PC-9 (cell line): ENCODE measurements around the gene C7orf57. TPM values are rescaled to one million over a fixed set of nuclear protein-coding genes. Genes with fewer than 3 reads are reported as not detected.
A peak's percentile ranks its signal among the peaks of the same experiment; 100 is the strongest.

ENCODE experiments used
- BruUV-seq: library from RNA; stranded (reverse); fragments of 400-500 nt; replicated peaks from 2 replicates; lab custom pipeline; 2021; lab: Mats Ljungman, UMichigan
- CTCF ChIA-PET: fragments of 300-600 bp; sonication (Branson Sonifier 250); formaldehyde crosslinking; loops from one replicate; lab custom pipeline; 2022; ENCODE audit warnings: antibody characterized with exemption; lab: Charles Lee
- POLR2A ChIA-PET: fragments of 300-600 bp; sonication (Branson Sonifier 250); formaldehyde crosslinking; loops from one replicate; lab custom pipeline; 2022; ENCODE audit warnings: antibody characterized with exemption; ENCODE audit not compliant: unreplicated experiment; lab: Charles Lee
- DNase-seq, 2 experiments: peaks; one replicate each; pipeline versions ENCODE4 v3.0.0 to v3.0.0-alpha.2; 2015 to 2022; ENCODE audit warnings: mixed read lengths in 1 of 2
- H2AFZ ChIP-seq: fragments of 200-600 bp; sonication (generic); 2 replicates; pipeline ENCODE4 v1.8.1; 2017; ENCODE audit warnings: antibody characterized with exemption
- H3F3A ChIP-seq: fragments of 200-600 bp; sonication (generic); 2 replicates; pipeline ENCODE4 v1.8.1; 2017; ENCODE audit warnings: antibody characterized with exemption, mild to moderate bottlenecking, low read depth; ENCODE audit not compliant: insufficient read depth
- H3K27ac ChIP-seq: fragments of 200-600 bp; sonication (generic); 2 replicates; pipeline ENCODE4 v1.6.1; 2016; ENCODE audit warnings: mixed run types
- H3K27me3 ChIP-seq: fragments of 200-600 bp; sonication (generic); 2 replicates; pipeline ENCODE4 v1.6.1; 2016; ENCODE audit warnings: low read depth, mixed run types; ENCODE audit not compliant: insufficient read depth
- H3K36me3 ChIP-seq: fragments of 200-600 bp; sonication (generic); 2 replicates; pipeline ENCODE4 v1.6.1; 2016; ENCODE audit warnings: low read depth, mixed run types
- H3K4me1 ChIP-seq: fragments of 200-600 bp; sonication (generic); replicated peaks from 2 replicates; pipeline ENCODE4 v1.6.1; 2016; ENCODE audit warnings: mixed run types; ENCODE audit not compliant: insufficient read depth
- H3K4me2 ChIP-seq: fragments of 200-600 bp; sonication (generic); 2 replicates; pipeline ENCODE4 v1.6.1; 2017; ENCODE audit warnings: mixed run types
- H3K4me3 ChIP-seq: fragments of 200-600 bp; sonication (generic); 2 replicates; pipeline ENCODE4 v1.6.1; 2016; ENCODE audit warnings: mixed run types
- H3K79me2 ChIP-seq: fragments of 200-600 bp; sonication (generic); 2 replicates; pipeline ENCODE4 v1.6.1; 2017; ENCODE audit warnings: low read depth, mixed run types
- H3K9me2 ChIP-seq: fragments of 200-600 bp; sonication (generic); 2 replicates; pipeline ENCODE4 v1.8.1; 2017; ENCODE audit warnings: mild to moderate bottlenecking; ENCODE audit not compliant: insufficient read depth
- H3K9me3 ChIP-seq: fragments of 200-600 bp; sonication (generic); 2 replicates; pipeline ENCODE4 v1.8.1; 2016; ENCODE audit warnings: low read depth; ENCODE audit not compliant: insufficient read depth
- H4K20me1 ChIP-seq: fragments of 200-600 bp; sonication (generic); 2 replicates; pipeline ENCODE4 v1.8.1; 2017; ENCODE audit not compliant: insufficient read depth
- EZH2 ChIP-seq: fragments of 200-600 bp; sonication (generic); IDR thresholded peaks from 2 replicates; pipeline ENCODE4 v1.8.0; 2017; ENCODE audit warnings: antibody characterized with exemption, low read depth
- intact Hi-C: fragments of 100-400 bp; cut with micrococcal nuclease; formaldehyde crosslinking; loops from one replicate; pipeline ENCODE4 v1.10.0; 2022; ENCODE audit not compliant: unreplicated experiment
- total RNA-seq: library from RNA; stranded (reverse); gene quantifications from 2 replicates; pipeline ENCODE4 v1.2.3, GENCODE V29; 2021
- TF ChIP-seq, protein P1 (sequence below): fragments of 200-600 bp; sonication (generic); conservative IDR thresholded peaks from 2 replicates; pipeline ENCODE4 v1.6.1; 2017; ENCODE audit warnings: mixed run types, antibody characterized with exemption, mild to moderate bottlenecking, moderate library complexity

C7orf57 gene
- total RNA-seq, 1 experiment from 2014 or later, result 2.5 TPM

DNA sequence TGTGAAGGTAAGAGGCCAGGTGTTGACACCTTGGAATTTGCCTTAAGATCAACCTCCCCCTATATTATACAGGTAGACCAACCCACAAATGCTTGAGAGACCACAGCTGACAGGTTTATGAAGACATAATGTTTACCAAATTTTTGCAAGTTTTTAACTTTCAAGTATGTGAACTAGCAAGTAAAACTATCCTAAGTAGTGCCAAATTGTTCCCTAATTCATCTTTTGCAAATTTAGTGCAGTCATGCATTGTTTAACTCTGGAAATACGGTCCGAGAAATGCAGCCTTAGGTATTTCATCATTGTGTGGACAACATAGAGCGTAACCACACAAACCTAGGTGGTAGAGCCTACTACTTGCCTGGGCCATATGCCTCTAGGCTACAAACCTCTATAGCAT lies 64.4 kb downstream of the C7orf57 start:
- peaks cover 17% of the 10 kb centered on the region for H3K4me1 ChIP-seq
- ChIA-PET POLR2A (no interaction called here), CTCF (no interaction called here)
- H3K9me3 ChIP-seq, result no peaks in the 10 kb centered on the region
- intact Hi-C loops, result no loop called here
- H3K4me2 ChIP-seq, result no peak overlapping the region
- H4K20me1 ChIP-seq, result peaks cover 70% of the 10 kb centered on the region
- peaks cover 66% of the 10 kb centered on the region for H3K79me2 ChIP-seq
- peaks cover 65% of the 10 kb centered on the region for H3F3A ChIP-seq
- no peak overlapping the region for H3K4me3 ChIP-seq
- no peaks in the 10 kb centered on the region for H3K27me3 ChIP-seq
- H3K36me3 ChIP-seq, result peaks cover 89% of the 10 kb centered on the region
- H3K9me2 ChIP-seq, result no peaks in the 10 kb centered on the region
- no peak for DNase-seq
- BruUV-seq, result no TSS peak
- H3K27ac ChIP-seq, result no peak overlapping the region
- TF ChIP-seq EZH2, result no peak
- TF ChIP-seq, protein P1, sequence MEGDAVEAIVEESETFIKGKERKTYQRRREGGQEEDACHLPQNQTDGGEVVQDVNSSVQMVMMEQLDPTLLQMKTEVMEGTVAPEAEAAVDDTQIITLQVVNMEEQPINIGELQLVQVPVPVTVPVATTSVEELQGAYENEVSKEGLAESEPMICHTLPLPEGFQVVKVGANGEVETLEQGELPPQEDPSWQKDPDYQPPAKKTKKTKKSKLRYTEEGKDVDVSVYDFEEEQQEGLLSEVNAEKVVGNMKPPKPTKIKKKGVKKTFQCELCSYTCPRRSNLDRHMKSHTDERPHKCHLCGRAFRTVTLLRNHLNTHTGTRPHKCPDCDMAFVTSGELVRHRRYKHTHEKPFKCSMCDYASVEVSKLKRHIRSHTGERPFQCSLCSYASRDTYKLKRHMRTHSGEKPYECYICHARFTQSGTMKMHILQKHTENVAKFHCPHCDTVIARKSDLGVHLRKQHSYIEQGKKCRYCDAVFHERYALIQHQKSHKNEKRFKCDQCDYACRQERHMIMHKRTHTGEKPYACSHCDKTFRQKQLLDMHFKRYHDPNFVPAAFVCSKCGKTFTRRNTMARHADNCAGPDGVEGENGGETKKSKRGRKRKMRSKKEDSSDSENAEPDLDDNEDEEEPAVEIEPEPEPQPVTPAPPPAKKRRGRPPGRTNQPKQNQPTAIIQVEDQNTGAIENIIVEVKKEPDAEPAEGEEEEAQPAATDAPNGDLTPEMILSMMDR, result no peak
- no peak overlapping the region for H2AFZ ChIP-seq

- peaks cover 69% of the 10 kb centered on the region for H3F3A ChIP-seq
- POLR2A ChIA-PET, result no interaction called here
- intact Hi-C loops, result no loop called here
- H3K27me3 ChIP-seq, result no peaks in the 10 kb centered on the region
- H2AFZ ChIP-seq, result no peak overlapping the region
- TF ChIP-seq, protein P1, result no peak
- no peak for TF ChIP-seq EZH2
- H3K36me3 ChIP-seq, result peaks cover 93% of the 10 kb centered on the region
- no peak overlapping the region for H3K27ac ChIP-seq
- no peaks in the 10 kb centered on the region for H3K9me2 ChIP-seq
- DNase-seq, result no peak
- H4K20me1 ChIP-seq, result peaks cover 68% of the 10 kb centered on the region
- H3K4me1 ChIP-seq, result peaks cover 1% of the 10 kb centered on the region
- no peak overlapping the region for H3K4me3 ChIP-seq
- no TSS peak for BruUV-seq
- CTCF ChIA-PET, result no interaction called here
- no peaks in the 10 kb centered on the region for H3K9me3 ChIP-seq
- H3K4me2 ChIP-seq, result no peak overlapping the region
- peaks cover 51% of the 10 kb centered on the region for H3K79me2 ChIP-seq
Measured at GRCh38 chr7:48101352-48101751, 66.0 kb downstream of the C7orf57 start.

- no peaks in the 10 kb centered on the region for H3K27me3 ChIP-seq
- BruUV-seq, result no TSS peak
- CTCF ChIA-PET, result no interaction called here
Measured at GRCh38 chr7:48101968-48102367, 66.6 kb downstream of the C7orf57 start.

More at GRCh38 chr7:48101968-48102367, 66.6 kb downstream of the C7orf57 start:
- H4K20me1 ChIP-seq, result peaks cover 62% of the 10 kb centered on the region
- H3K27ac ChIP-seq, result no peak overlapping the region
- intact Hi-C loops, result no loop called here
- no peak for TF ChIP-seq EZH2
- TF ChIP-seq, protein P1, result peak; percentile 66
- H3F3A ChIP-seq, result peaks cover 70% of the 10 kb centered on the region
- H3K9me3 ChIP-seq, result no peaks in the 10 kb centered on the region
- no peaks in the 10 kb centered on the region for H3K9me2 ChIP-seq
- POLR2A ChIA-PET, result no interaction called here
- no peak overlapping the region for H3K4me2 ChIP-seq
- no peak for DNase-seq
- H3K4me3 ChIP-seq, result no peak overlapping the region
- H3K4me1 ChIP-seq, result no peaks in the 10 kb centered on the region; the same call in 1 of the 2 replicates
- H3K36me3 ChIP-seq, result peaks cover 93% of the 10 kb centered on the region
- no peak overlapping the region for H2AFZ ChIP-seq
- H3K79me2 ChIP-seq, result peaks cover 45% of the 10 kb centered on the region
